ENCODE data around the gene ELAVL1.

Gene ELAVL1

DNA sequence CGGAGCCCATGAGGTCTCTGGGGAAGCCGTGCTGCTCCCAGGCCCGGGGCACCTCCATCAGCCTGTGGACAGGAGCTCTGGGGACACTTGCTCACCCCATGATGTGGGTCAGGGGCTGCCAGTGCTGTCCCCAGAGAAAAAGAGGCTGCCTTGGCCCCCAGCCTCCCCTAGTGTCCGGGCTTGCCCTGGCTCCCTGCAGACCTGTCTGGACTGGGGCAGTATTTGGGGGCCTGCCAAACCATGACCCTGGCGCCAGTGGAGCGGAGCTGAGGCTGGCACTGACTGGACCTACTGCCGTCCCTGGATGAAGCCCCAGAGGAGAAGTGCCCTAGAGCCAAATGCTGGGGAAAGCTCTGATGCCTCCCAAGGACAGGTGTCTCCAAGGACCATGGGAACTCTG is 30.4 kb downstream of the ELAVL1 start:
- peaks cover 16% of the 10 kb centered on the region for H3K4me1 ChIP-seq (ENCODE audit: insufficient read depth, insufficient read length)
- DNase-seq (ENCODE audit: low read depth, low spot score): no peak

DNA sequence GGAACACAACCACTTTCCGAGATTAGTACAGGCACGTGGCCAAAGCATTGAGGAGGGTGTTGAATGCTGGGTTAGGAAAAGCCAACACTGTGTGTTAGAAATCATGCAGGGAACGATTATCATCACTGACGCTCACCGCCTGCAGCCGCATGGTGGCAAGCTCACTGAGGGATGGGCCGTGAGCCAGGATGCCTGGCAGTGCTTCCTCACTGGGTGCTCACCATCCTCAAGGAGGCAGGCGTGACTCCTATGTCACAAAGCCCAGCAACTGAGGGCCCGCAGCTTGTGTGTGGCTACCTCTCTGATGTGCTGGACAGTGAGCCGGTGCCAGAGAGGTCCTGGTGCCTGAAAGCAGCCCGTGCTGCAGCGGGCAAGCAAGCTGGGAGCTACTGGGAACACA is 31.6 kb downstream of the ELAVL1 start:
- no peaks in the 10 kb centered on the region for H3K27me3 ChIP-seq (ENCODE audit: insufficient read depth, insufficient read length)
- peaks cover 21% of the 10 kb centered on the region for H3K4me1 ChIP-seq (ENCODE audit: insufficient read depth, insufficient read length)
- DNase-seq (ENCODE audit: low read depth, low spot score): no peak
- no peak overlapping the region for H3K9ac ChIP-seq (ENCODE audit: insufficient read length, low read depth)
- H3K36me3 ChIP-seq (ENCODE audit: insufficient read depth, insufficient read length, low read length): peaks cover 85% of the 10 kb centered on the region
- TF ChIP-seq ZNF274 (IDR thresholded peaks at IDR 0.05; ENCODE audit: low read depth, low read length) (no peak), SUZ12 (IDR thresholded peaks at IDR 0.05; ENCODE audit: extremely low read depth, insufficient read depth, insufficient read length) (no peak), YY1 (IDR thresholded peaks at IDR 0.05; ENCODE audit: insufficient read depth, insufficient read length) (no peak)
- H3K9me3 ChIP-seq (ENCODE audit: insufficient read depth, low read length): no peaks in the 10 kb centered on the region
- no peak overlapping the region for H3K4me3 ChIP-seq (ENCODE audit: insufficient read length, low read depth)

More for the DNA sequence above, 30.4 kb downstream of the ELAVL1 start:
- Histone ChIP-seq H3K9me3 (ENCODE audit: insufficient read depth, low read length) (no peaks in the 10 kb centered on the region), H3K36me3 (ENCODE audit: insufficient read depth, insufficient read length, low read length) (peaks cover 89% of the 10 kb centered on the region), H3K27me3 (ENCODE audit: insufficient read depth, insufficient read length) (no peaks in the 10 kb centered on the region), H3K9ac (ENCODE audit: insufficient read length, low read depth) (no peak overlapping the region), H3K4me3 (ENCODE audit: insufficient read length, low read depth) (no peak overlapping the region)
- no peak for TF ChIP-seq SUZ12 (IDR thresholded peaks at IDR 0.05; ENCODE audit: extremely low read depth, insufficient read depth, insufficient read length)
- TF ChIP-seq YY1 (IDR thresholded peaks at IDR 0.05; ENCODE audit: insufficient read depth, insufficient read length): no peak
- TF ChIP-seq ZNF274 (IDR thresholded peaks at IDR 0.05; ENCODE audit: low read depth, low read length): no peak

DNA sequence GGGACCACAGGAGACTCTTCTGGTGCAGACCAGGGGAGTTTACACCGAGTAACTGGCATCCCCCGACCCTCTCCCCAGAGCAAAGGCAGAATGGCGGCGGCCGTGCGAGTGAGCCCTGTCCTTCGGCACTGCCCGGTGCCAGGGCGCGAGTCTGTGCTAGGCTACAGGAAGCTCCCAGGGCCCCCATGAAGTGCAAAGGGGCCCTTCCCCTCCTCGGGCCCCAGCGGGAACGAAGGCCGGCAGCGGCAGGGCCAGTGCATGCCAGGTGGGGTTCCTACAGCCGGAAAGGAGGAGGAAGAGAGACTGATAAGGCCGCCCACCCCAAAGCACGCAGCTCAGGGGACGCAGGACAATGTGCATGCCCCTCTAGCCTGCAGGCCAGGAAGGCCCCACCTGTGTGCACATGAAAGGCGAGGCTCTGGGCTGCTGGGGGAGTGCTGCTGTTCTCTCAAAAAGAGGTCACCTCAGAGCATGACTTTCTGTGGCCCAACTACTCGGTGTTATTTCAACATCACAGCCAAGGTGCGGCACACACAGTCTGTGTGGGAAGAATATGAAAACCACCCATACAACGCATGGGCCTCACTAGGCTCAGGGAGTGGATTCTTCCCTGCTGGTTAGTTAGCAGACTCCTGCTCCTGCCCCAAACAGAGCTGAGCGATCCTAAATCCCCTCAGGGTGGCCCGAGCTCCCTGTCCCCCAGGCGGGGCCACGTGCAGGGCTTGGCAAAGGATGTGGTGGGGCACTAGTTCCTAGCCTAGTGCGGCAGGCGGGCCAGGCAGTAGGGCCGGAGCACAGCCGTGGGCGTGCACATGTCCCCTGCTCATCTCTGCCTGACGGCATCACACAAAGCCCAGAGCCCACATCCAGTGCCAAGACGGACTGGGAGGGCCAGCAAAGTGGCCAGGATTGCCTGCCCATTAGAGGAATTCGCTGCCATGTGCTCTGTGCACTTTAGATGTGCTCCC is 33.6 kb downstream of the ELAVL1 start:
- no peak for TF ChIP-seq YY1 (IDR thresholded peaks at IDR 0.05; ENCODE audit: insufficient read depth, insufficient read length)
- TF ChIP-seq SUZ12 (IDR thresholded peaks at IDR 0.05; ENCODE audit: extremely low read depth, insufficient read depth, insufficient read length): no peak
- Histone ChIP-seq H3K9ac (ENCODE audit: insufficient read length, low read depth) (no peak overlapping the region), H3K4me3 (ENCODE audit: insufficient read length, low read depth) (no peak overlapping the region), H3K36me3 (ENCODE audit: insufficient read depth, insufficient read length, low read length) (peaks cover 85% of the 10 kb centered on the region), H3K27me3 (ENCODE audit: insufficient read depth, insufficient read length) (no peaks in the 10 kb centered on the region), H3K9me3 (ENCODE audit: insufficient read depth, low read length) (no peaks in the 10 kb centered on the region), H3K4me1 (ENCODE audit: insufficient read depth, insufficient read length) (peaks cover 36% of the 10 kb centered on the region)
- DNase-seq (ENCODE audit: low read depth, low spot score): no peak

DNA sequence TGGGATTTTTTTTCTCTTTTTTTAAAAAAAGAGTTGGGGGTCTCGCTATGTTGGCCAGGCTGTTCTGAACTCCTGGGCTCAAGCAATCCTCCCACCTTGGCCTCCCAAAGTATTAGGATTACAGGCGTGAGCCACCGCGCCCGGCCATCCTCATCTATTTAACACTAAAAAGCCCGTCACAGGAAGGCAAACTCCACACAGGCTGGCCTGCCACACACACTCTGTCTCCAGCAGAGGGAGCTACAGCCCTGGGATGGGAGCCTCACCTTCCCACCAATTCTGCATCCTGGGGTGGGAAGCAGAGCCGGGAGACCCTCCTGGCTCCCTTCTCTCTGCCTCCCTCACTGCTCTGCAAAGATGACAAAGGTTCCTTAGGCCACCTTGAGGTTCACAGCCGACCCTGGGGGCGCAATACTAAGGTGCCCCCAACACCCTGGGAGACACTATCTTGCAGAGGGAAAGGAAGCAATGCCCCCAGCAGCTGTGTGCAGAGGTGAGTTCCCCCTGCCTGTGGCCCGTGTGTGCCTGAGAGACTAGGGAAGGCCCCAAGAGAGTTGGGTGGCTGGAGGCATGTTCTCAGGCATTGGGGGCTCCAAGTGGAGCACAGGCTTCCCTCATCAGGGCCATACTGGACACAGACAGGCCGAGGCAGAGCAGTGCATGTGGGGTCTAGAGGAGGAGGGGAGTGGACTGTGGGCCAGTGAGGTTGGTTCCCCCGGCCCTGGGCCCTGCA is 34.6 kb downstream of the ELAVL1 start:
- H3K4me1 ChIP-seq (ENCODE audit: insufficient read depth, insufficient read length): peaks cover 36% of the 10 kb centered on the region
- DNase-seq (ENCODE audit: low read depth, low spot score): peak; percentile 59
- H3K9ac ChIP-seq (ENCODE audit: insufficient read length, low read depth): no peak overlapping the region
- TF ChIP-seq YY1 (IDR thresholded peaks at IDR 0.05; ENCODE audit: insufficient read depth, insufficient read length) (no peak), SUZ12 (IDR thresholded peaks at IDR 0.05; ENCODE audit: extremely low read depth, insufficient read depth, insufficient read length) (no peak), ZNF274 (IDR thresholded peaks at IDR 0.05; ENCODE audit: low read depth, low read length) (no peak)
- peaks cover 88% of the 10 kb centered on the region for H3K36me3 ChIP-seq (ENCODE audit: insufficient read depth, insufficient read length, low read length)
- no peak overlapping the region for H3K4me3 ChIP-seq (ENCODE audit: insufficient read length, low read depth)
- H3K27me3 ChIP-seq (ENCODE audit: insufficient read depth, insufficient read length): no peaks in the 10 kb centered on the region
- H3K9me3 ChIP-seq (ENCODE audit: insufficient read depth, low read length): no peaks in the 10 kb centered on the region

DNA sequence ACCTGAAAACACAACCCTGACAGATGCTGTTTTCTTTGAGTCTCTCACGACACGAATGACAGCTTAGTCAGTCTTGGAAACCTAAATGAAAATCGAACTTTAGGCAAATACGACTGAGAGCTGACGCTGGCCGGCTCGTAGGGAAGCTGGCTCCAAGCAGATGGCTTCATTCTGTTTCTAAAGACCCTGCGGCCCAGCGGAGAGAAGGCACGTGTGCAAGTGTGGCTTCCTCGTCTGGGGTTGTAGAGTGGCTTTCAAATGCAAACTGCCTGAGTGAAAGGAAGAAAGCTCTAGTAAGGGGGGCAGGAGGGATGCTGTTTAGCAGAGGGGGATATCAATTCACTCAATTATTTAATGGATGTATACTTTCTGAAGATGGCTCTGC is 35.9 kb downstream of the ELAVL1 start:
- peak; percentile 86 for DNase-seq (ENCODE audit: low read depth, low spot score)
- no peaks in the 10 kb centered on the region for H3K27me3 ChIP-seq (ENCODE audit: insufficient read depth, insufficient read length)
- peak overlapping the region; percentile 14 for H3K9ac ChIP-seq (ENCODE audit: insufficient read length, low read depth)
- TF ChIP-seq SUZ12 (IDR thresholded peaks at IDR 0.05; ENCODE audit: extremely low read depth, insufficient read depth, insufficient read length) (no peak), YY1 (IDR thresholded peaks at IDR 0.05; ENCODE audit: insufficient read depth, insufficient read length) (no peak), ZNF274 (IDR thresholded peaks at IDR 0.05; ENCODE audit: low read depth, low read length) (no peak)
- peaks cover 36% of the 10 kb centered on the region for H3K4me1 ChIP-seq (ENCODE audit: insufficient read depth, insufficient read length)
- no peak overlapping the region for H3K4me3 ChIP-seq (ENCODE audit: insufficient read length, low read depth)
- no peaks in the 10 kb centered on the region for H3K9me3 ChIP-seq (ENCODE audit: insufficient read depth, low read length)
- peaks cover 88% of the 10 kb centered on the region for H3K36me3 ChIP-seq (ENCODE audit: insufficient read depth, insufficient read length, low read length)

DNA sequence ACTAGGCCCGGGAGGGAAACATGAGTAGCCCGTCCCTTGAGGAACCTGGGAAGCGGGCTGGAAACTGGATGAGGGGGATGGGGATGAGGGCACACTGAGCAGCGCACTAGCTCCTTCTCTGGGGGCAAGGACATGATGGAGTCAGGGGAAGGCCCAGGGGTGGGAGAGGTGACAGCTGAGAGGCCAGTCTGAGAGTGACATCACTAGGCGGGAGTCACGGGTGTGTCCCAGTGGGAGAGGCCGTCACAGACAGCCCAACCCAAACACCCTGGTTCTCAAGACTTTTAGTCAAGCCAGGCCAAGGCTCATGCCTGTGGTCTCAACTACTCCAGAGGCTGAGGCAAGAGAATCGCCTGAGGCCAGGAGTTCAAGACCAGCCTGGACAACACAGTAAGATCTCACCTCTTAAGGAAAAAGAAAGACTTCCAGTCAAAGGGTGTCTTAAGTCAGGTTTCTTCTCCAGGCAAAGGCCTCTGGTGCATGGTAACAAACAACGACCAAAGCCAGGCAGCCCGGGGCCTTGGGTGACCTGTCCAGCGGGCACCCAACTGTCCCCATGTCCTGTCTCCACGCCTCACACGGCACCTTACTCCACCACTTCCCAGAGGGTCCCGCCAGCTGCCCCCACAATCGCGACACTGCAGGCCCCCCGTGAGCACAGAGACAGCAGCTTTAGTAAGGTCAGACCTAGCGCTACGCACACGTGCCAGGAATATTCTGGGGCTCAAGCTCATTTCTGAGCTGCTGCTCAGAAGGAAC is 36.5 kb downstream of the ELAVL1 start:
- no peaks in the 10 kb centered on the region for H3K27me3 ChIP-seq (ENCODE audit: insufficient read depth, insufficient read length)
- H3K9me3 ChIP-seq (ENCODE audit: insufficient read depth, low read length): no peaks in the 10 kb centered on the region
- H3K36me3 ChIP-seq (ENCODE audit: insufficient read depth, insufficient read length, low read length): peaks cover 88% of the 10 kb centered on the region
- no peak for DNase-seq (ENCODE audit: low read depth, low spot score)
- peak overlapping the region; percentile 14 for H3K9ac ChIP-seq (ENCODE audit: insufficient read length, low read depth)
- peaks cover 36% of the 10 kb centered on the region for H3K4me1 ChIP-seq (ENCODE audit: insufficient read depth, insufficient read length)
- H3K4me3 ChIP-seq (ENCODE audit: insufficient read length, low read depth): no peak overlapping the region
- TF ChIP-seq YY1 (IDR thresholded peaks at IDR 0.05; ENCODE audit: insufficient read depth, insufficient read length) (no peak), ZNF274 (IDR thresholded peaks at IDR 0.05; ENCODE audit: low read depth, low read length) (no peak), SUZ12 (IDR thresholded peaks at IDR 0.05; ENCODE audit: extremely low read depth, insufficient read depth, insufficient read length) (no peak)

Data from NT2/D1 (cell line).